GM21786 (cell line): ENCODE measurements around the gene SNAI3.

Experiments used
- ATAC-seq: cut with Tn5 transposase; IDR thresholded peaks from one replicate; pipeline ENCODE4 v1.9.1; 2021; ENCODE audit not compliant: unreplicated experiment

The SNAI3 gene

DNA sequence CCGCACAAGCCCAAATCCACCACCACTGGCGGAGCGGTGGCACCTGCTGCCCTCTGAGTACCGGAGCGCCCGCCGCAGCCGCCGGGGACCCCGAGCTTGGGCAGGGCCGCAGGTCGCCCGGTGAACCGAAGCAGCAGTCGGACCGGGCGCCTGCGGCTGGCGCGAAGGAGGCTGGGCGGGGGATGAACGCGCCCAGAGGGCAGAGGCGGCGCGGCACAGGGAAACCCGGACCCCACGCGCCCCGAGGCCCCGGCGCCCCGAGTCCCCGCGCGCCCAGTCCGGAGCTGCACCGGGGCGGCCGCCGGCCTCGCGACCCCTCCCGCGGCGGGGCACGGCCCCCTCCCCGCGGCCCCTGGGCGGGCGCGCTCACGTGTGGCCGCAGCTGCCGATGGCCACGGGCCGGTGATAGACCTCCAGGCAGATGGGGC lies 19.5 kb upstream of the SNAI3 start:
- ATAC-seq, result peak; percentile 11

GRCh38 chr16:88705076-88705684 lies 18.9 kb upstream of the SNAI3 start:
- ATAC-seq, result no peak

DNA sequence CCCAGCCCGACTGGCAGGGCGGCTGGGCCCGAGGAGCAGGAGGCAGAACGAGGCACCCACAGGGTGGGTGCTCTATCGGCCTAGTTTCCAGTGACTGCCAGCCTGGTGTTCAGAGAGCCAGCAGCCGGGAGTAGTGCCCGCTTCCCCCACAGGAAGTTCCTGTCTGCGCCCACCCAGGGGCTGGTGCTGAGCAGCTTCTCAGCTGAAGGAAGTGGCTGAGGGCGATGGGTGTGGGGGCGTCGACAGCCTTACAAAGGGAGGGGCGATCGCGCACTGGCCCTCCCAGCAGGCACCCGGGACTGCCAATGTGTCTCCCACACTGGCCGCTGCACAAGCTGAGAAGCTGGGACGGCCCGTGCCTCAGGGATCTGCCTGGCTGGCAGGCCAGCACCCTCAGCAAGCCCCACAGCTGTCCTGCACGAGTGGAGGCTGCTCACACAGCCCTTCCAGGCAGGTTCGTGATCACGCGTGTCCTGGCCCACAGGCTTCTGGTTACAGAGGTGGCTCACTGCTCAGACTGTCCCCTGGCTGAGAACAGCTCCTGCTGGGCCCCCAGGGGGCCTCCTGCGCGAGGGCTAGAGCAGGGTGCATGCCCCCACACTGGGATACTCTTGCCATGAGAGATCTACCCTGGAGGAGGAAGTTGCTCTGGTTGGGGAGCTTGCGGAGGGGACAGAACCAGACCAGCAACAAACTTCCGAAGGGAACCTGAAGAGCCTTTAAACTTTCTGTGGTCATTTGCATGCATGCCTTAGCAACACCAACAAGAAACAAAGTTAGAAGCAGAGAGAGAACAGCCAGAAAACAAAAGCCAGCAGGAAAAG lies 17.4 kb upstream of the SNAI3 start:
- ATAC-seq, result no peak

GRCh38 chr16:88702371-88703210 lies 16.3 kb upstream of the SNAI3 start:
- ATAC-seq, result no peak

DNA sequence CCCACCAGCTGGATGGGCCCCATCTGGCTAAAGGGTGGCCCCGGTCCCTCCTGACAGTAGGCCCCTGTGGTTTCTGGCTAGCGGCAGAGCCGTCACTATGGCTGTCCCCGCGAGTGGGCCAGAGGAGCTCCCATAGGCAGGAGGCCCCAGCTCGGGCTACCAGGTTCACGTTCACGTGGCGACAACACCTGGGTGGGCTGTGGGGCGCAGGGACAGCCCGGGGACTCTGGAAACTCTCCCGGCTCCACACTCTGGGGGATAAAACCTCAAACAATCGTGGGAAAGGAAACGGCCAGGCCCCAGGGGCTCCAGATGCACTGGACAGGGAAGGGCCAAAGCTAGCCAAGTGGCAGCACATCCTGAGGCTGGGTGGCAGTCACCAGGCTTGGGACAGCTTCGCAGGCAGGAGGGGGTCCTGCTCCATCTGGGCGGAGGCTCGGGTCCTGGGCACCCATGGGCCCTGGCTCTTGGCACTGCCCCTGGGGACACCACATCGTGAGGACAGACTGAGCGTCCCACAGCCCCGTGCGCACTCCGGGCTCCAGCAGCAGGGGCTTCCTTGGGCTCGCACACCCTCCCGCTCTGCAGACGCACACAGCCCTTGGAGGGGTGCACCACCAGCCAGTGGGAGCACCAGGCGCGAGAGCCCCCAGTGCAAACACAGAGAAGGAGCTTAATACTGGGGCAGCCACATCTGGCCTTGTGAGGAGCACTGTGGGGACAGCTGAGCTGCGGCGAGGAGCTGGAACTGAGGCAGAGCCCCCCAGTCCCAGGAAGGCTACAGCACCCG lies 15.5 kb upstream of the SNAI3 start:
- no peak for ATAC-seq

- ATAC-seq, result peak; percentile 69
These were observed 14.6 kb upstream of the SNAI3 start for GRCh38 chr16:88700636-88701482.

GRCh38 chr16:88700322-88700635 lies 14.0 kb upstream of the SNAI3 start:
- ATAC-seq, result no peak

GRCh38 chr16:88699180-88699579 lies 12.9 kb upstream of the SNAI3 start:
- ATAC-seq, result no peak

DNA sequence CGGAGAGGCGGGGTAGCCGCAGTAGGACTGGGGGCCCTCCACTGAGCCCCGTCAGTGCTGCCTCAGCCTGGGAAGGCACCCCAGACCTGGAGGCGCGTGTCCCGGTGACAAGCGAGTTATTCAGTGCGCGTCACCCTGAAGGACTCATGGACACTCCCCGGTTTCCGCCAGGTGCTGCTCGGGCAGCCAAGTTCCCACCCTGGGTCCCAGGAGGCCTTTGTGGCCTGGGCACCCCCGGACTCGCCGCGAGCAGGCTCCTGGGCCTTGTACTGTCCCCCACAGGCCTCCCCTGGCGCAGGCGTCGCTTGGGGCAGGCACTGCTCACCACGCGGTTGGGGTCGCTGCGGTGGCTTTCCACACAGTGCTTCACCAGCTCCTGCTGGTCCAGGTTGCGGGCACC lies 12.3 kb upstream of the SNAI3 start:
- no peak for ATAC-seq

DNA sequence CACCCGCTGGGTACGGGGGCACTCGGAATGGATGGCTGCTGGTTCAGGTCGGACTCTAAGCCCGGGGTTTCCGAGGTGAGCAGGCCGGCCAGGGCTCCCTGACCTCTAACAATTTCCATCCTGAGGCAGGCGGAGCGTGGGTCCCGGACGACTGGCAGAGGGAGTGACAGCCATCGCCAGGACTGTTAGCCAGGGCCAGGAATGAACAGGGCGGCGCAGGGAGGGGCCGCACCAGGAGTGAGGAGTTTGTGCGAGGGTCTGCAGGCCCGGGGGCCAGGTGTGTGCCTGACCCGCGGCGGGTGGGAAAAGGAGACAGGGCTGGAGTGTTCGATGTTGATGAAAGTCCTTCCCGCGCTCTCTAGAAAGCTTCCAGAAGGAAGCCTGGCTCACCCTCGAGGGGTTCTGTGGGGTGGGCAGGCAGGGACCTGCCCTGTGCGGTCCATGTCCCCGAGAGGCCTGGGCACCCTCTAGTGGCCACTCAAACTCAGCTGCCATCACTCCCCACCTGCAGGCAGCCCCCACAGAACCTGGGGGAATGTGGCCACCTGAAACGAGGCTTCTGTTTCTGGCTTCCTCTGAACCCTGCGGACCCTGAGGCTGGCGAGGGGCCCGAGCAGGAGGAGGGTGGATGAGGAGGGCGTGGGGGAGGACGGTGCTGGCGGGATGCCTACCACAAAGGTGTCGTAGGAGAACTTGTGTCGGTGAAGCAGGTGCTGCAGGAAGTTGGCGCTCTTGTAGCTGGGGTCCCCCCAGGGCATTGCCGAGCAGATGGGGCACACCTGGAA lies 11.7 kb upstream of the SNAI3 start:
- ATAC-seq, result no peak

- no peak for ATAC-seq
These were observed 11.0 kb upstream of the SNAI3 start for GRCh38 chr16:88697116-88697830.

DNA sequence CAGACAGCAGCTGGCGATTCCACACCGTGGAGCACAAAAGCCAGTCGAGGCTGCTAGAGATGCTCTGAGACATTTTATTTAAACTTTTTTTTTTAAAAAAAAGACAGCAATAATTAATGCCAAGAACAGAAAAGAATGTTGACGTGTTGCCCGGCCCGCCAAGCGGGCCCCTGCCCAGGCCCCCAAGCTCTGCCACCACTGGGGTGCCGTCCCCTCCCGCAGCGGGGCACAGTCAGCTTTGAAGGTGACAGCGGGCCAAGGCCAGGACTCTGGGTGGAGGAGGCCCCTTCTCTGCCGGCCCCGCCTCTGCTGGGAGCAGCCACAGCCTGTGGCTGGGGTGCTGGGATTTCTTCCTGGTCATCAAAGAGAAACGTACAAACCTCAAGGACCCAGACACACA lies 10.1 kb upstream of the SNAI3 start:
- ATAC-seq, result no peak

GRCh38 chr16:88695753-88696152 lies 9.4 kb upstream of the SNAI3 start:
- ATAC-seq, result no peak

DNA sequence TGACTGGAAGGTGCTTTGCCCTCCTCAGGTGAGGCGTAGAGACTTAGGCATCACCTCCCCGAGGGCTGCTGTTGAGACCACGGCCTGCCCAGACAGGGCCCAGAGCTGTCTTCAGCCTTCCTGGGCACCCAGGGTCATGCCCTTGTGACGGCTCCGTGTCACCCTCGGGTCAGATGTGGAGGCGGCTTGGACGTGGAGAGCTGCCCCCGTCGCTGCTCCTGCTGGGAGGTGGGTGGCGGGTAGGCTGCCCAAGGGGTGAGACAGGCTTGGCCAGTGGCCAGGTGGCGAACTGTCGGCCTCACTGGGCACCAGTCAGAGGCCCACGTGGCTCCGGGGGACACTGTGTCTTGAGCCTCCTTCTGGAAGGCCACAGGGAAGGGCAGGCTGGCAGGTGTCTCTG lies 8.9 kb upstream of the SNAI3 start:
- no peak for ATAC-seq

GRCh38 chr16:88694221-88695087 lies 8.1 kb upstream of the SNAI3 start:
- ATAC-seq, result no peak

GRCh38 chr16:88693420-88694177 lies 7.3 kb upstream of the SNAI3 start:
- ATAC-seq, result no peak

DNA sequence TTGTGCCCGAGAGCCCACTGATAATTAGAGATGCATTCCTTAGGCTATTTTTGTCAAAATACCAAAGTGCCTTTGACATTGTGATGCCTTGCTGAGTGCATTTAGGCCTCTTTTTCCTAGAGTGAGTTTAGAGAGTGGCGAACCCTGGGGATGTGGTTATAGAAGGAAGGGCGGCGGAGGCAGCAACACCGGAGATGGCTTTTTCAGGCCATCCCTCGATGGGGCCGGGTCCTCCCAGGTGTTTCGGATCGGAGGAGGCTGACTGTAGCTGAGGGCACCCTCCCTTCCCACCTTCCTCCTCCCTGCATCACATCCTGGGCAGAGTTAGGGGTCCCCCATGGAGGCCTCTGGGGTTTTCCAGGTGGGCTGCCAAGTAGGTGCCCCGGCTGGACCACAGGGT lies 6.6 kb upstream of the SNAI3 start:
- no peak for ATAC-seq
